GM18951 (cell line): Measurements from ENCODE around the gene CTXND1.
"Not testable (repeated sequence)": the region's sequence is repeated elsewhere in the genome, so short reads cannot be mapped to it uniquely, and the experiment has no call there.

Experiments
- POLR2A ChIP-seq: IDR thresholded peaks from 4 replicates; pipeline ENCODE4 v1.6.1; 2011; ENCODE audit warnings: mild to moderate bottlenecking; ENCODE audit not compliant: insufficient read length, insufficient read depth; ENCODE audit errors: extremely low read depth
- in situ Hi-C: fragments of 300-500 bp; cut with MboI; formaldehyde crosslinking; loops from one replicate; pipeline ENCODE4 v1.12.0; 2022; ENCODE audit warnings: low sequenced_read_pairs, mixed read lengths, inconsistent platforms; ENCODE audit not compliant: unreplicated experiment

CTXND1 gene

GRCh38 chr15:80252121-80252518 lies at the start of gene CTXND1:
Gene CTXND1 (minus strand): TSS chr15:80252213. CDS start chr15:80201949, 50,264 bp downstream.
- in situ Hi-C loops = no loop called here
- no peak for TF ChIP-seq POLR2A

GRCh38 chr15:80301472-80301871 lies 49.5 kb upstream of the CTXND1 start:
- in situ Hi-C loops = no loop called here
- no peak for TF ChIP-seq POLR2A

DNA sequence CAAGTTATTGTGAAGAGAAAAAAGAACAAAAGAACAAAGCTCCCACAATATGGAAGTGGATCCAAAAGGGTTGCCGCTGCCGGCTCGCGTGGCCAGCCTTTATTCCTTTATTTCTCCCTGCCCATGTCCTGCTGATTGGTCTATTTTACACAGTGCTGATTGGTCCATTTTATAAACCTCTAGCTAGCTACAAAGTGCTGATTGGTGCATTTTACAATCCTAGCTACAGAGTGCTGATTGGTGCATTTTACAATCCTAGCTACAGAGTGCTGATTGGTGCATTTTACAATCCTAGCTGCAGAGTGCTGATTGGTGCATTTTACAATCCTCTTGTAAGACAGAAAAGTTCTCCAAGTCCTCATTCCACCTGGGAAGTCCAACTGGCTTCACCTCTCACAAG lies 43.8 kb upstream of the CTXND1 start:
- in situ Hi-C loops = not testable (repeated sequence)

GRCh38 chr15:80292079-80292478 lies 40.1 kb upstream of the CTXND1 start:
- TF ChIP-seq POLR2A = no peak
- in situ Hi-C loops = no loop called here

DNA sequence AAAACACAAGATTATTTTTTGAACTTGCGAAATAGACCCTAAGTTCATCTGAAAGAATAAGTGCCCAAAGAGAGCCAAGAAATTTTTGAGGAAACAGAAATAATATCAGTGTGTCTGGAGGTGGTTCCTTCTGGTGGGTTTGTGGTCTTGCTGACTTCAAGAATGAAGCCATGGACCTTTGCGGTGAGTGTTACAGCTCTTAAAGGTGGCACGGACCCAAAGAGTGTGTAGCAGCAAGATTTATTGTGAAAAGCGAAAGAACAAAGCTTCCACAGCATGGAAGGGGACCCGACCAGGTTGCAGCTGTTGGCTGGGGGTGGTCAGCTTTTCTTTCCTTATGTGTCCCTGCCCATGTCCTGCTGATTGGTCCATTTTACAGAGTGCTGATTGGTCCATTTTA lies 38.9 kb upstream of the CTXND1 start:
- in situ Hi-C loops = not testable (repeated sequence)

DNA sequence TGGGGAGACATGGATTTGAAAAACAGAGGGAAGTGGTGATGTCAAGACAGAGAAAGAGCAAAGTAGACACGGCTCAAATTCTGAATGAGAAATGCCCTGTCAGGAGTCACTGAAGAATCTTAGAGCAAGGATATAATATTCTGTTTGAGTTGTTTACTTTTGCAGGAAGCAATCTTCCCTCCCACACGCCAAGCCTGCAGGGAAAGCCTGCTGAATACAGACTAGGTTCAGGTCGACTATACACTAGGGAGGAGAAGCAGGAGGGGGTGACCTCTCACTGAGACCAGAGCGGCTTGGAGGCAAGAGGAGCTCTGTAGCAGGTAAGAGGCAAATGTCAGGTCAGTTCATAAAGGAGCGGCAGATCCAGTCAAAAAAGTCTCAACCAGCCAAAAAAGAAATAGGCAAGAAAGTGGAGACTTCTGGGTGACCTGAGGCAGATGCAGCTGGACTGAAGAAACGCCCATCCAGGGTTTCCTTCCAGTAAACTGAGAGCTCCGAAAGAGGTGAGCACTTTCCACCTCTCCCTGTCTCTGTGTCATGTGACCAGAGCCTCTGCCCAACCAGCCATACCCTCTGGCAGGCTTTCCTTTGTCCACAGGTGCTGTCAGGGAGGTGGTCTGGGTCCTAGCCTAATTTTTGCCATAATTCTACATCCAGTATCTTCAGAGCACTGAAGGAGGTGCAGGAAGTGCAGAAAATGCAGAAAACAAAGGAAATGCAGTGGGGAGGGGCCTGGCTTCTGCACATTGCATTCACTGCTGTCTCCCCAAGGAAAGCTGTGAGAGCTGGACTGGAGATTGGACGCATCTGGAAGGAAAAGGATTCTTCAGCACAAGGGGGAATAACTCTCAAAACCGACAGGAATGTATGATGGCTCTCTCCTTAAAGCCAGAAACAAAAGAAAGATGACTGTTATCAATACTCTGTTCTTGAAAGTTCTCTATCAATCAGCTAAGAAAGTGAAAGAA lies 37.8 kb upstream of the CTXND1 start:
- no peak for TF ChIP-seq POLR2A
- in situ Hi-C loops = no loop called here

GRCh38 chr15:80288131-80288530 lies 36.1 kb upstream of the CTXND1 start:
- no peak for TF ChIP-seq POLR2A
- in situ Hi-C loops = no loop called here

DNA sequence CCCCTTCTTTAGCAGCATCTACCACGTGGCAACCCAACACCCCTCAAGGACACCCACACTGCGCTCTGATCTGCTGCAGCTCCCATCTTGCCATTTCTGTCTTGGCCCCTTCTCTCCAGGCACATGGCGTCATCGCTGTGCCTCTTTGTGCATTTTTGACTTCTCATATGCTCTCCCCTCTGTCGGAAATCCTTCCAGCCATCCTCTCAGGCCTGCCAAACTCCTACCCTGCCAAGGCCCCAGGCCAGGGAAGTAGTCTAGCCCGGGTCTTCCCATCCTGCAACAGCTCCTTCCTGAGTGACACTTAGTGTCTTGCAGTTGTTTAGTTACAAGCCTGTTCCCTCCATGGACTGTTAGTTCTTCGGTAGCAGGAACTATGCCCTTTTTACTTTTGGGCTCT lies 34.0 kb upstream of the CTXND1 start:
- in situ Hi-C loops = no loop called here

DNA sequence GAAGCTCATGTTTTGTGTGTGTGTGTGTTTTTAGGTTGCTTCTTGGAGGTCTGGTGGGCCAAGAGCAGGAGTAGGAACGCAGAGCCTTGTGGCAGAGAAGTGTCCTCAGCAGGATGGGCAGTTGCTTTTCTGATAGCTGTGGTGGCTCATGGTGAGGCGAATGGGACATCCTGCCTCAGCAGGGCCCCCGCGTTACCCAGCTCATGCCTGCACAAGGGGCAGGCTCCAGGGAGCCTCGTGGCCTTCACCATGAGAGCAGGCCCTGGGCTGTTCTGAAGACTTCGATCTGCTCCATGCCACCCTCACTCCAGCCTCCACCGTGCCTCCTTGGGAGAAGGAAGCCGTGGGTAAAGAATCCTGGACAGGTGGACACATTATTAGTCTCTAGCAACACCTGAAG lies 33.4 kb upstream of the CTXND1 start:
- in situ Hi-C loops = no loop called here
- TF ChIP-seq POLR2A = no peak

More for the DNA sequence above, 34.0 kb upstream of the CTXND1 start:
- no peak for TF ChIP-seq POLR2A

GRCh38 chr15:80283531-80283930 lies 31.5 kb upstream of the CTXND1 start:
- TF ChIP-seq POLR2A = no peak
- in situ Hi-C loops = no loop called here

DNA sequence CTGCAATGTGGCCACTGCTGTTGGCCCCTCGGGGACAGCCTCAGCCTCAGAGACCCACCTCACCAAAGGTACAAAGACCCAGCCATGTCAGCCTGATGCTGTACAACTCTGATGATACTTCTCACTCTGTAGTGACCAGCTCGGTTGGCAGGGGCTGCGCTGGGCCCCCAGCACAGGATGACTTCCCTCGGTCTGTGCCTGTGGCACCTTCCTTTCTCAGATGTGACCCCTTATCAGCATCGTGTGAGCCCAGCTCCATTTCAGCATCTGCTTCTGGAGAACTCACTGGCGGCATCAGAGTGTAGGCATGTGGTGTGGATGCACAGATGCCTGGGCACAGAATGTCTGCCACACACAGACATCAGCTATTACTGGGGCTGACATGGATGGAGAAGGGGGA lies 25.1 kb upstream of the CTXND1 start:
- in situ Hi-C loops = no loop called here
- TF ChIP-seq POLR2A = no peak

DNA sequence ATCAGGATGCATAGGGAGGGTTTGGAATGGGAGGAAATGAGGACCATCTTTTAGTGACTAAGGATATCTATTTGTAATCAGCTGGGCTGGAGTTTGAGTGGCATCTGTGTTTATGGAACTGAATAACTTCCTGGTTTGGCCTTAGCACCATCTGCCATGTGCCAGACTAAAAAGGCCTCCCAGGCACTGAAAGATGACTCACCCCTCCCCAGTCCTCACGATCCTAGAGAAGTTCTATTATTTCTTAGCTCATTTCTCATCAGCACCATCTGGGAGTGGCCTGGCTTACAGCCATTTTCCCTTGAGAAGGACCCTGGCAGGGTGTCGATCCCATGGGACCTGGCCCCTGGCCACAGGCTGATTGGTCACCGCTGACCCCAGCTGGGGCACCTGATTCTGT lies 23.9 kb upstream of the CTXND1 start:
- no peak for TF ChIP-seq POLR2A
- in situ Hi-C loops = no loop called here

GRCh38 chr15:80274996-80275395 lies 23.0 kb upstream of the CTXND1 start:
- in situ Hi-C loops = no loop called here
- TF ChIP-seq POLR2A = no peak

DNA sequence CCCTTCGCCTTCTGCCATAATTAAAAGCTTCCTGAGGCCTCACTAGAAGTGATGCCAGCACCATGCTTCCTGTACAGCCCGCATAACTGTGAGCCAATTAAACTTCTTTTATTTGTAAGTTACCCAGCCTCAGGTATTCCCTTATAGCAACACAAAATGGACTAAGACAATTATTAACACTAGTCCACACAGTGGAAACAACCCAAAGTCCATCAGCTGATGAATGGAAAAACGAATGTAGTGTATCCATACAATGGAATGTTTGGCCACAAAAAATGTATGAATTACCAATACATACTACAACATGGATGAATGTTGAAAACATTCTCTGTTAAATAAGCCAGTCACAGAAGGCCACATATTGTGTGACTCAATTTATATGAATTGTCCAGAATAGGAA lies 22.5 kb upstream of the CTXND1 start:
- no peak for TF ChIP-seq POLR2A
- in situ Hi-C loops = no loop called here
